Uterus (tissue), 2 donors: ENCODE data around the gene CYP3A5.

ENCODE experiments used
- CTCF ChIP-seq, 4 experiments: fragments of 200-600 bp in 2 of 4; fragments of 450-650 bp in 2 of 4; sonication (generic) in 2 of 4; IDR thresholded peaks; one replicate each; pipeline ENCODE4 v1.5.1; 2016 to 2019; ENCODE audit warnings: antibody characterized with exemption in 4 of 4, mild to moderate bottlenecking in 2 of 4, moderate library complexity in 1 of 4
- POLR2A ChIP-seq, 2 donors: fragments of 450-650 bp; IDR thresholded peaks; one replicate each; pipeline ENCODE4 v1.6.1; 2016; ENCODE audit warnings: antibody characterized with exemption in 2 of 2, mild to moderate bottlenecking in 1 of 2, moderate library complexity in 1 of 2

- TF ChIP-seq POLR2A (IDR thresholded peaks at IDR 0.05) (no peak), CTCF (IDR thresholded peaks at IDR 0.05) (no peak)
Observed at GRCh38 chr7:99621271-99621670, 58.5 kb downstream of the CYP3A5 start.
